ENCODE data around the gene LETM1. TPM values are rescaled to one million over a fixed set of nuclear protein-coding genes. Genes with fewer than 3 reads are reported as not detected.

The LETM1 gene
- total and polyA plus RNA-seq, 2 of the 13 experiments (the other 11 are each of a cell fraction or from before 2014, with no cell fraction given): 9.7 to 41.6 TPM

DNA sequence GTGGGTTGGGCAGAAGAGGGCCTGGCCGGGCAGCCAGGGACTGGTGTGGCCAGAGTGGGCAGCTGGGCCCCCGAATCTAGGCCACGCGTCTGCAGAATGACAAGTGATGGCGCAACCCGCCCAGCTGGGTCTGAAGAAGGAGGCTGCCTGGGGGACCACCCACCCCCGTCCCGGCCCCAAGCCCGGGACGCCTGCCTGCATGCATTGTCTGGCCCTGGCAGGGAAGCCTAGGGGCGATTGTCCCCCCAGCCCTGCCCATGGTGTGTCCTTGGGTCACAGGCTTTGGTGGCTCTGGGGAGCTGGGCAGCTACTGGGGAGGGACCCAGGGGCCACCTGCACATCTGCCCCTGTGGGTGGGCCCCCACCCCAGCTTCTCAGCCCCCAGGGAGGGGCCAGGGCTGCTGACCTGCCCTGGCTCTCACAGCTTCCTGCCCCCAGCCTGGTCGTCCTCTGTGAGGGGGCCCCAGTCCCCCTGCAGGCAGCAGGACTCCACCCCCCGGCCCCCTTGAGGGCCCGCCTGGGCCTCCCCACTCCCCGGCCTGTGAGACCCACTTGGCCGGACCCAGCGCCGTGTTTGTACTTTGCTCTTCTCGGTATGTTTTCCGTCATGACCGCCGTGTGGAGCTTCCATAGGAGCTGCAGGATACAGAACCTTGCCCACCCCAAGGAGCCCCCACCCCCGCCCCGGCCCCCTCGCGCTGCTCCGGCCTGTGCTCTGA lies 57.9 kb downstream of the LETM1 start (continued):
- TF ChIP-seq, protein P1, sequence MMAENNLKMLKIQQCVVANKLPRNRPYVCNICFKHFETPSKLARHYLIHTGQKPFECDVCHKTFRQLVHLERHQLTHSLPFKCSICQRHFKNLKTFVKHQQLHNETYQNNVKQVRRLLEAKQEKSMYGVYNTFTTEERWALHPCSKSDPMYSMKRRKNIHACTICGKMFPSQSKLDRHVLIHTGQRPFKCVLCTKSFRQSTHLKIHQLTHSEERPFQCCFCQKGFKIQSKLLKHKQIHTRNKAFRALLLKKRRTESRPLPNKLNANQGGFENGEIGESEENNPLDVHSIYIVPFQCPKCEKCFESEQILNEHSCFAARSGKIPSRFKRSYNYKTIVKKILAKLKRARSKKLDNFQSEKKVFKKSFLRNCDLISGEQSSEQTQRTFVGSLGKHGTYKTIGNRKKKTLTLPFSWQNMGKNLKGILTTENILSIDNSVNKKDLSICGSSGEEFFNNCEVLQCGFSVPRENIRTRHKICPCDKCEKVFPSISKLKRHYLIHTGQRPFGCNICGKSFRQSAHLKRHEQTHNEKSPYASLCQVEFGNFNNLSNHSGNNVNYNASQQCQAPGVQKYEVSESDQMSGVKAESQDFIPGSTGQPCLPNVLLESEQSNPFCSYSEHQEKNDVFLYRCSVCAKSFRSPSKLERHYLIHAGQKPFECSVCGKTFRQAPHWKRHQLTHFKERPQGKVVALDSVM (CRISPR knock-in tag; IDR thresholded peaks at IDR 0.05): peak; percentile 34; the same call in 1 of the 2 replicates
- TF ChIP-seq CHCHD3 (CRISPR knock-in tag; IDR thresholded peaks at IDR 0.05) (no peak), MATR3 (CRISPR knock-in tag; IDR thresholded peaks at IDR 0.05) (no peak), NFE2L2 (IDR thresholded peaks at IDR 0.05; ENCODE audit: low read length) (no peak), ZSCAN30 (CRISPR knock-in tag; IDR thresholded peaks at IDR 0.05) (no peak), TP53 (CRISPR knock-in tag; conservative IDR thresholded peaks at IDR 0.05) (0 out of 2 replicates have a peak, but pooled peaks have one; percentile 58), ATF7 (IDR thresholded peaks at IDR 0.05) (no peak), ATF7 (CRISPR knock-in tag; IDR thresholded peaks at IDR 0.05) (no peak), ZNF703 (CRISPR knock-in tag; IDR thresholded peaks at IDR 0.05; ENCODE audit: borderline replicate concordance) (no peak), ETV6 (CRISPR knock-in tag; conservative IDR thresholded peaks at IDR 0.05) (no peak), ZNF225 (CRISPR knock-in tag; IDR thresholded peaks at IDR 0.05) (no peak), ISL2 (CRISPR knock-in tag; IDR thresholded peaks at IDR 0.05) (peak; percentile 55; the same call in 1 of the 2 replicates), ZNF451 (CRISPR knock-in tag; IDR thresholded peaks at IDR 0.05) (no peak), ZNF230 (CRISPR knock-in tag; IDR thresholded peaks at IDR 0.05) (no peak), ZNF660 (CRISPR knock-in tag; IDR thresholded peaks at IDR 0.05; ENCODE audit: borderline replicate concordance, low read depth) (no peak), EED (CRISPR knock-in tag; IDR thresholded peaks at IDR 0.05) (no peak), ATM (IDR thresholded peaks at IDR 0.05; ENCODE audit: borderline replicate concordance) (no peak), KDM5B (CRISPR knock-in tag; IDR thresholded peaks at IDR 0.05; ENCODE audit: borderline replicate concordance) (no peak), ZBTB7A (CRISPR knock-in tag; IDR thresholded peaks at IDR 0.05) (no peak), ZNF296 (CRISPR knock-in tag; conservative IDR thresholded peaks at IDR 0.05) (no peak; the same call in 1 of the 2 replicates), ZNF737 (CRISPR knock-in tag; IDR thresholded peaks at IDR 0.05; ENCODE audit: borderline replicate concordance) (no peak), ZNF33B (CRISPR knock-in tag; IDR thresholded peaks at IDR 0.05) (0 out of 2 replicates have a peak, but pooled peaks have one; percentile 35)
- TF ChIP-seq, protein P2, sequence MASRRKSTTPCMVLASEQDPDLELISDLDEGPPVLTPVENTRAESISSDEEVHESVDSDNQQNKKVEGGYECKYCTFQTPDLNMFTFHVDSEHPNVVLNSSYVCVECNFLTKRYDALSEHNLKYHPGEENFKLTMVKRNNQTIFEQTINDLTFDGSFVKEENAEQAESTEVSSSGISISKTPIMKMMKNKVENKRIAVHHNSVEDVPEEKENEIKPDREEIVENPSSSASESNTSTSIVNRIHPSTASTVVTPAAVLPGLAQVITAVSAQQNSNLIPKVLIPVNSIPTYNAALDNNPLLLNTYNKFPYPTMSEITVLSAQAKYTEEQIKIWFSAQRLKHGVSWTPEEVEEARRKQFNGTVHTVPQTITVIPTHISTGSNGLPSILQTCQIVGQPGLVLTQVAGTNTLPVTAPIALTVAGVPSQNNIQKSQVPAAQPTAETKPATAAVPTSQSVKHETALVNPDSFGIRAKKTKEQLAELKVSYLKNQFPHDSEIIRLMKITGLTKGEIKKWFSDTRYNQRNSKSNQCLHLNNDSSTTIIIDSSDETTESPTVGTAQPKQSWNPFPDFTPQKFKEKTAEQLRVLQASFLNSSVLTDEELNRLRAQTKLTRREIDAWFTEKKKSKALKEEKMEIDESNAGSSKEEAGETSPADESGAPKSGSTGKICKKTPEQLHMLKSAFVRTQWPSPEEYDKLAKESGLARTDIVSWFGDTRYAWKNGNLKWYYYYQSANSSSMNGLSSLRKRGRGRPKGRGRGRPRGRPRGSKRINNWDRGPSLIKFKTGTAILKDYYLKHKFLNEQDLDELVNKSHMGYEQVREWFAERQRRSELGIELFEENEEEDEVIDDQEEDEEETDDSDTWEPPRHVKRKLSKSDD (CRISPR knock-in tag; IDR thresholded peaks at IDR 0.05; ENCODE audit: low read depth): no peak
- TF ChIP-seq, protein P3, sequence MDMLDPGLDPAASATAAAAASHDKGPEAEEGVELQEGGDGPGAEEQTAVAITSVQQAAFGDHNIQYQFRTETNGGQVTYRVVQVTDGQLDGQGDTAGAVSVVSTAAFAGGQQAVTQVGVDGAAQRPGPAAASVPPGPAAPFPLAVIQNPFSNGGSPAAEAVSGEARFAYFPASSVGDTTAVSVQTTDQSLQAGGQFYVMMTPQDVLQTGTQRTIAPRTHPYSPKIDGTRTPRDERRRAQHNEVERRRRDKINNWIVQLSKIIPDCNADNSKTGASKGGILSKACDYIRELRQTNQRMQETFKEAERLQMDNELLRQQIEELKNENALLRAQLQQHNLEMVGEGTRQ (IDR thresholded peaks at IDR 0.05; ENCODE audit: low read depth, low read length): no peak
- TF ChIP-seq, protein P3 (CRISPR knock-in tag; IDR thresholded peaks at IDR 0.05; ENCODE audit: borderline replicate concordance): no peak; the same call in 1 of the 2 replicates
